Left lung (tissue), 10 donors: Measurements from ENCODE around the gene ZFHX3. TPM values are rescaled to one million over a fixed set of nuclear protein-coding genes. Genes with fewer than 3 reads are reported as not detected.

ENCODE experiments used
- ATAC-seq: fragments of 200-7000 bp; cut with Tn5 transposase; one replicate; pipeline ENCODE4 v1.9.1; 2020; ENCODE audit warnings: moderate library complexity
- DNase-seq, 4 donors: peaks; one replicate each; pipeline ENCODE4 v3.0.0-alpha.2; 2013 to 2020
- H3K27ac ChIP-seq, 2 donors: fragments of 200-600 bp; sonication (generic) in 1 of 2; one replicate each; pipeline versions ENCODE4 v1.5.0 to v1.8.0; 2020 to 2021
- H3K27me3 ChIP-seq, 2 donors: fragments of 200-600 bp; sonication (generic) in 1 of 2; one replicate each; pipeline versions ENCODE4 v1.5.0 to v1.8.0; 2020 to 2021
- H3K36me3 ChIP-seq, 2 donors: fragments of 200-600 bp; sonication (generic) in 1 of 2; one replicate each; pipeline versions ENCODE4 v1.5.0 to v1.8.0; 2020 to 2021
- H3K4me1 ChIP-seq, 2 donors: fragments of 200-600 bp; one replicate each; pipeline ENCODE4 v1.8.0; 2021
- H3K4me3 ChIP-seq, 2 donors: fragments of 200-600 bp; sonication (generic) in 1 of 2; one replicate each; pipeline versions ENCODE4 v1.5.0 to v1.8.0; 2020 to 2021; ENCODE audit warnings: mild to moderate bottlenecking in 1 of 2
- H3K9me3 ChIP-seq, 2 donors: fragments of 200-600 bp; sonication (generic) in 1 of 2; one replicate each; pipeline versions ENCODE4 v1.5.0 to v1.8.0; 2020 to 2021
- CTCF ChIP-seq, 2 donors: fragments of 200-600 bp; sonication (generic) in 1 of 2; IDR thresholded peaks; one replicate each; pipeline versions ENCODE4 v1.5.0 to v1.8.0; 2021; ENCODE audit warnings: antibody characterized with exemption in 2 of 2
- intact Hi-C, 2 donors: fragments of 100-400 bp; cut with DNase I; formaldehyde crosslinking; loops; one replicate each; pipeline versions ENCODE4 v1.11.2 to v1.14.2; 2022
- polyA plus RNA-seq, 6 donors: library from polyadenylated mRNA; unstranded; fragments of 120-200 nt; gene quantifications; one replicate each; pipeline ENCODE4 v1.2.1, GENCODE V29; 2013; ENCODE audit not compliant: insufficient read length in 6 of 6
- total RNA-seq, 2 donors: library from RNA; stranded (reverse); fragmentation: NEBNext Ultra II Directional; extraction: Animal tissue kit (Norgen Biotek cat#: 25700); gene quantifications; one replicate each; pipeline ENCODE4 v1.2.1, GENCODE V29; 2021
- donor health status: DM: no; HTN: yes; CAD: no.
- donor health status: DM: no; HTN: no; CAD: no.

The ZFHX3 gene
- total and polyA plus RNA-seq, 8 donors: 21.4 to 34.7 (median 32.2) TPM

GRCh38 chr16:72819345-72819744, 228.6 kb downstream of the ZFHX3 start:
- Histone ChIP-seq H3K9me3 (no peaks in the 10 kb centered on the region), H3K27ac (no peak overlapping the region), H3K27me3 (no peaks in the 10 kb centered on the region), H3K4me3 (no peak overlapping the region), H3K4me1 (no peaks in the 10 kb centered on the region), H3K36me3 (no peaks in the 10 kb centered on the region)
- no peak for TF ChIP-seq CTCF (IDR thresholded peaks at IDR 0.05)
- intact Hi-C loops: no loop called here
- ATAC-seq: no peak
- DNase-seq: no peak

GRCh38 chr16:72818236-72818845, 229.6 kb downstream of the ZFHX3 start:
- no peak for ATAC-seq
- Histone ChIP-seq H3K27ac (no peak overlapping the region), H3K4me1 (no peaks in the 10 kb centered on the region), H3K27me3 (no peaks in the 10 kb centered on the region), H3K36me3 (no peaks in the 10 kb centered on the region), H3K9me3 (no peaks in the 10 kb centered on the region), H3K4me3 (no peak overlapping the region)
- DNase-seq: no peak
- no peak for TF ChIP-seq CTCF (IDR thresholded peaks at IDR 0.05)
- intact Hi-C loops: no loop called here

- ATAC-seq: no peak
- TF ChIP-seq CTCF (IDR thresholded peaks at IDR 0.05): no peak
- no peaks in the 10 kb centered on the region for H3K4me1 ChIP-seq
- H3K4me3 ChIP-seq: no peak overlapping the region
- H3K9me3 ChIP-seq: no peaks in the 10 kb centered on the region
- H3K36me3 ChIP-seq: peaks cover 0 to 8% of the 10 kb centered on the region in 2 donors
- intact Hi-C loops: no loop called here
- no peak overlapping the region for H3K27ac ChIP-seq
- DNase-seq: no peak
- no peaks in the 10 kb centered on the region for H3K27me3 ChIP-seq
These were observed 232.3 kb downstream of the ZFHX3 start for GRCh38 chr16:72815348-72816318.

GRCh38 chr16:72814226-72814625, 233.7 kb downstream of the ZFHX3 start:
- DNase-seq: no peak
- Histone ChIP-seq H3K9me3 (no peaks in the 10 kb centered on the region), H3K27me3 (no peaks in the 10 kb centered on the region), H3K27ac (no peak overlapping the region), H3K4me1 (no peaks in the 10 kb centered on the region), H3K36me3 (peaks cover 0 to 8% of the 10 kb centered on the region in 2 donors), H3K4me3 (no peak overlapping the region)
- intact Hi-C loops: no loop called here
- TF ChIP-seq CTCF (IDR thresholded peaks at IDR 0.05): no peak
- no peak for ATAC-seq

- Histone ChIP-seq H3K4me3 (no peak overlapping the region), H3K27ac (no peak overlapping the region), H3K4me1 (no peaks in the 10 kb centered on the region), H3K27me3 (no peaks in the 10 kb centered on the region), H3K36me3 (peaks cover 0 to 8% of the 10 kb centered on the region in 2 donors), H3K9me3 (no peaks in the 10 kb centered on the region)
- DNase-seq (no peak), ATAC-seq (no peak)
- intact Hi-C loops: no loop called here
- no peak for TF ChIP-seq CTCF (IDR thresholded peaks at IDR 0.05)
These were observed 235.3 kb downstream of the ZFHX3 start for GRCh38 chr16:72812672-72813071.
